ENCODE results near the gene TTLL10. TPM values are rescaled to one million over a fixed set of nuclear protein-coding genes. Genes with fewer than 3 reads are reported as not detected.

The TTLL10 gene
- total RNA-seq, 1 donor from 2014 or later = not detected

DNA sequence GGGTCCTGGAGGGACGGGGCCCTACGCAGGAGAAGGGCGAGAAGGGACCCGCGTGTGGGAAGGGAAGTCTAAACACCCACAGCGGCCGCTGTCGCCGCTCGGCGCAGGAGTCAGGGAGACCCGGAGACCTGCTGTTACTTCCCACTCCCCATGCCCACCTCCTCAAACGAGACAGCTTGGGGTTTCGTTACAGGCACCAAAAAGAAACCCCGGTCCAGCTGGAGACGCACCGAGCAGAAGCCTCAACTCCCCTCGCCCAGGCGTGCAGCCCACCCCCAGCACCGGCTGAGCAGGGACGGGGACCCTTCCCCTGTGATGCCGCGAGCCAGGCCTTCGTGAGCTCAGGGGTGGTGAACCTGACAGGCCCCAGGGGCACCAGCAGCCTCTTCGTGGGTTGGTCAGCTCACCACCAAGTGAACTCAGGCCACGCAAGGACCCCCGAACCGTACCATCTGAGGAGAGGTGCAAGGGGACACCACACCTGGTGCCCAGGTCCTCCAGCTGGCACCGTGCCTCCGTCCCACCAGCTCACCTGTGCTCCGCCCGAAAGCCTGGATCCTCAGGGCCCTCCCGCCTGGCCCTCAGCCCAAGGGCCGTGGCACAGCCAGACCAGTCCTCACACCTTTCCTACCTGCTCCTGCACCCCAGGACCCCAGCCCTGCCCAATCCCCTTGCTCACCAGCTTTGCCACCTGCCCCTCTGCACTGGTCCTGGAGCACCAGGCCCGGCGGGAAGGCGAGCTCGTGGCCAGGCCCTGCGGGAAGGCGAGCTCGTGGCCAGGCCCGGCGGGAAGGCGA is 53.1 kb downstream of the TTLL10 start:
- no peak overlapping the region for H2AFZ ChIP-seq (ENCODE audit: low read depth, low read length)
- peaks cover 73% of the 10 kb centered on the region for H4K20me1 ChIP-seq (ENCODE audit: insufficient read depth, low read length)
- no peak for FAIRE-seq
- Mint-ChIP-seq H3K27ac (ENCODE audit: unreplicated experiment) (no peak overlapping the region), H3K9me3 (ENCODE audit: unreplicated experiment) (no peaks in the 10 kb centered on the region), H3K27me3 (ENCODE audit: low read depth, unreplicated experiment) (no peaks in the 10 kb centered on the region), H3K36me3 (ENCODE audit: low read depth, unreplicated experiment) (peaks cover 21% of the 10 kb centered on the region), H3K4me1 (ENCODE audit: low read depth, unreplicated experiment) (peaks cover 7% of the 10 kb centered on the region), H3K4me3 (ENCODE audit: unreplicated experiment) (no peak overlapping the region)
- TF ChIP-seq EZH2 (IDR thresholded peaks at IDR 0.05; ENCODE audit: insufficient read depth, low read length) = no peak
- TF ChIP-seq, protein P1, sequence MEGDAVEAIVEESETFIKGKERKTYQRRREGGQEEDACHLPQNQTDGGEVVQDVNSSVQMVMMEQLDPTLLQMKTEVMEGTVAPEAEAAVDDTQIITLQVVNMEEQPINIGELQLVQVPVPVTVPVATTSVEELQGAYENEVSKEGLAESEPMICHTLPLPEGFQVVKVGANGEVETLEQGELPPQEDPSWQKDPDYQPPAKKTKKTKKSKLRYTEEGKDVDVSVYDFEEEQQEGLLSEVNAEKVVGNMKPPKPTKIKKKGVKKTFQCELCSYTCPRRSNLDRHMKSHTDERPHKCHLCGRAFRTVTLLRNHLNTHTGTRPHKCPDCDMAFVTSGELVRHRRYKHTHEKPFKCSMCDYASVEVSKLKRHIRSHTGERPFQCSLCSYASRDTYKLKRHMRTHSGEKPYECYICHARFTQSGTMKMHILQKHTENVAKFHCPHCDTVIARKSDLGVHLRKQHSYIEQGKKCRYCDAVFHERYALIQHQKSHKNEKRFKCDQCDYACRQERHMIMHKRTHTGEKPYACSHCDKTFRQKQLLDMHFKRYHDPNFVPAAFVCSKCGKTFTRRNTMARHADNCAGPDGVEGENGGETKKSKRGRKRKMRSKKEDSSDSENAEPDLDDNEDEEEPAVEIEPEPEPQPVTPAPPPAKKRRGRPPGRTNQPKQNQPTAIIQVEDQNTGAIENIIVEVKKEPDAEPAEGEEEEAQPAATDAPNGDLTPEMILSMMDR (IDR thresholded peaks at IDR 0.05; ENCODE audit: insufficient read depth, low read depth, low read length) = no peak
- H3K36me3 ChIP-seq (ENCODE audit: insufficient read depth, low read length) = peaks cover 3% of the 10 kb centered on the region
- no peak overlapping the region for H3K4me3 ChIP-seq (ENCODE audit: insufficient read depth, low read depth, low read length)
- H3K27ac ChIP-seq (ENCODE audit: low read depth, low read length) = no peak overlapping the region
- H3K4me2 ChIP-seq (ENCODE audit: low read length) = no peak overlapping the region
- H3K27me3 ChIP-seq (ENCODE audit: insufficient read depth, low read length) = no peaks in the 10 kb centered on the region
- no peak overlapping the region for H3K9ac ChIP-seq (ENCODE audit: low read length)
- H3K79me2 ChIP-seq (ENCODE audit: insufficient read depth, low read length) = peaks cover 82% of the 10 kb centered on the region
- DNase-seq (ENCODE audit: low read depth) = no peak
- H3K9me3 ChIP-seq (ENCODE audit: insufficient read depth, low read depth, low read length) = no peaks in the 10 kb centered on the region
- H3K4me1 ChIP-seq (ENCODE audit: insufficient read depth, low read length) = peaks cover 14% of the 10 kb centered on the region

DNA sequence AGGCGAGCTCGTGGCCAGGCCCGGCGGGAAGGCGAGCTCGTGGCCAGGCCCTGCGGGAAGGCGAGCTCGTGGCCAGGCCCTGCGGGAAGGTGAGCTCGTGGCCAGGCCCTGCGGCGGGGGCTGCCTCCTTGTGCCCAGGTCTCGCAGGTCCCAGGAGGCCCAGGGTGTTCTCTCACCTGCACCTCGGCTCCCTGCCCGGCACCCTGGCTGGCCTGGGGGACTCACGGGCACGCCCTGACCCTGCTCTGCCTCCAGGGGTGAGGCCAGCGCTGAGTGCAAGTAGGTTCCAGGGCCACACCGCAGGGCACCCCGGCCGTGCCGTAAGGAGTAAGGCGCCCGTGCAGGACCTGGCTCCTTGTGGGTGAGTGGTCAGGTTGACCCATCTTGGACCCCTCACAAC is 53.7 kb downstream of the TTLL10 start:
- H3K27me3 ChIP-seq (ENCODE audit: insufficient read depth, low read length) = no peaks in the 10 kb centered on the region
- no peak overlapping the region for H3K9ac ChIP-seq (ENCODE audit: low read length)
- H4K20me1 ChIP-seq (ENCODE audit: insufficient read depth, low read length) = peaks cover 69% of the 10 kb centered on the region
- Mint-ChIP-seq H3K4me3 (ENCODE audit: unreplicated experiment) (no peak overlapping the region), H3K36me3 (ENCODE audit: low read depth, unreplicated experiment) (peaks cover 19% of the 10 kb centered on the region), H3K9me3 (ENCODE audit: unreplicated experiment) (no peaks in the 10 kb centered on the region), H3K27me3 (ENCODE audit: low read depth, unreplicated experiment) (no peaks in the 10 kb centered on the region), H3K4me1 (ENCODE audit: low read depth, unreplicated experiment) (peaks cover 7% of the 10 kb centered on the region), H3K27ac (ENCODE audit: unreplicated experiment) (no peak overlapping the region)
- H3K9me3 ChIP-seq (ENCODE audit: insufficient read depth, low read depth, low read length) = no peaks in the 10 kb centered on the region
- no peak overlapping the region for H2AFZ ChIP-seq (ENCODE audit: low read depth, low read length)
- H3K79me2 ChIP-seq (ENCODE audit: insufficient read depth, low read length) = peaks cover 83% of the 10 kb centered on the region
- peaks cover 14% of the 10 kb centered on the region for H3K4me1 ChIP-seq (ENCODE audit: insufficient read depth, low read length)
- FAIRE-seq (no peak), DNase-seq (ENCODE audit: low read depth) (no peak)
- no peak overlapping the region for H3K4me3 ChIP-seq (ENCODE audit: insufficient read depth, low read depth, low read length)
- no peak for TF ChIP-seq EZH2 (IDR thresholded peaks at IDR 0.05; ENCODE audit: insufficient read depth, low read length)
- TF ChIP-seq, protein P1 (IDR thresholded peaks at IDR 0.05; ENCODE audit: insufficient read depth, low read depth, low read length) = no peak
- H3K4me2 ChIP-seq (ENCODE audit: low read length) = no peak overlapping the region
- H3K27ac ChIP-seq (ENCODE audit: low read depth, low read length) = no peak overlapping the region
- peaks cover 3% of the 10 kb centered on the region for H3K36me3 ChIP-seq (ENCODE audit: insufficient read depth, low read length)

DNA sequence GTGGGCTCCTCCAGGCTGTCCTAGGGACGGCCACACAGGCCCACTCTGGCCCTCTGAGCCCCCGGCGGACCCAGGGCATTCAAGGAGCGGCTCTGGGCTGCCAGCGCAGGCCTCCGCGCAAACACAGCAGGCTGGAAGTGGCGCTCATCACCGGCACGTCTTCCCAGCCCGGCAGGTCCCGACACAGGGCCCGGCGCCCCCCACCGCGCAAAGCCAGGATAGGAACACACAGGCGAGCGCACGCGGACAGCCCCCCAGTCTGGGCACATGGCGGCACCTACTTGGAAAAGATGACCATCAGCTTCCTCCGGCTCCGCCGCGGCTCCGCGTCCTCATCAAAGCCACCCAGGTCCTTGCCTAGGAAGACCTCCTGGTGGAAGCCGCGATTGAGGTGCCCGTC is 54.5 kb downstream of the TTLL10 start:
- Mint-ChIP-seq H3K27me3 (ENCODE audit: low read depth, unreplicated experiment) (no peaks in the 10 kb centered on the region), H3K4me1 (ENCODE audit: low read depth, unreplicated experiment) (peaks cover 7% of the 10 kb centered on the region), H3K4me3 (ENCODE audit: unreplicated experiment) (no peak overlapping the region), H3K36me3 (ENCODE audit: low read depth, unreplicated experiment) (peaks cover 15% of the 10 kb centered on the region), H3K9me3 (ENCODE audit: unreplicated experiment) (no peaks in the 10 kb centered on the region), H3K27ac (ENCODE audit: unreplicated experiment) (no peak overlapping the region)
- no peaks in the 10 kb centered on the region for H3K27me3 ChIP-seq (ENCODE audit: insufficient read depth, low read length)
- H3K9me3 ChIP-seq (ENCODE audit: insufficient read depth, low read depth, low read length) = peaks cover 7% of the 10 kb centered on the region
- no peaks in the 10 kb centered on the region for H3K36me3 ChIP-seq (ENCODE audit: insufficient read depth, low read length)
- TF ChIP-seq, protein P1 (IDR thresholded peaks at IDR 0.05; ENCODE audit: insufficient read depth, low read depth, low read length) = no peak
- TF ChIP-seq EZH2 (IDR thresholded peaks at IDR 0.05; ENCODE audit: insufficient read depth, low read length) = no peak
- FAIRE-seq (no peak), DNase-seq (ENCODE audit: low read depth) (no peak)
- H3K4me3 ChIP-seq (ENCODE audit: insufficient read depth, low read depth, low read length) = no peak overlapping the region
- no peak overlapping the region for H3K4me2 ChIP-seq (ENCODE audit: low read length)
- H3K4me1 ChIP-seq (ENCODE audit: insufficient read depth, low read length) = peaks cover 14% of the 10 kb centered on the region
- no peak overlapping the region for H2AFZ ChIP-seq (ENCODE audit: low read depth, low read length)
- peaks cover 63% of the 10 kb centered on the region for H4K20me1 ChIP-seq (ENCODE audit: insufficient read depth, low read length)
- no peak overlapping the region for H3K9ac ChIP-seq (ENCODE audit: low read length)
- peaks cover 87% of the 10 kb centered on the region for H3K79me2 ChIP-seq (ENCODE audit: insufficient read depth, low read length)
- H3K27ac ChIP-seq (ENCODE audit: low read depth, low read length) = no peak overlapping the region

All from astrocyte (in vitro differentiated cells and primary cell).